Vagina (tissue), 2 donors: Measurements from ENCODE around the gene CHRM1.
"Not testable (repeated sequence)": the region's sequence is repeated elsewhere in the genome, so short reads cannot be mapped to it uniquely, and the experiment has no call there.

Source experiments
- CTCF ChIP-seq, 3 experiments: fragments of 450-650 bp in 2 of 3; fragments of 200-600 bp in 1 of 3; sonication (generic) in 1 of 3; IDR thresholded peaks; one replicate each; pipeline ENCODE4 v1.5.1; 2017 to 2019; ENCODE audit warnings: antibody characterized with exemption in 3 of 3, mild to moderate bottlenecking in 2 of 3, moderate library complexity in 2 of 3
- POLR2A ChIP-seq, 2 donors: fragments of 450-650 bp; IDR thresholded peaks; one replicate each; pipeline ENCODE4 v1.6.1; 2017; ENCODE audit warnings: antibody characterized with exemption in 2 of 2, mild to moderate bottlenecking in 2 of 2, moderate library complexity in 2 of 2

- not testable (repeated sequence) for TF ChIP-seq CTCF, POLR2A (IDR thresholded peaks at IDR 0.05)
Measured at GRCh38 chr11:62945538-62945937, 24.4 kb upstream of the CHRM1 start.
